OCI-LY7 (cell line): ENCODE results near the gene TAF1B.

Experiments used
- CTCF ChIP-seq: fragments of 200-600 bp; sonication (generic); conservative IDR thresholded peaks from 2 replicates; pipeline ENCODE4 v1.5.1; 2014; ENCODE audit warnings: mild to moderate bottlenecking, antibody characterized with exemption, low read length, moderate library complexity, mixed read lengths
- EZH2phosphoT487 ChIP-seq: fragments of 200-600 bp; sonication (generic); IDR thresholded peaks from 2 replicates; pipeline ENCODE4 v1.6.1; 2018; ENCODE audit warnings: low read depth, borderline replicate concordance, mild to moderate bottlenecking, mixed run types, antibody characterized with exemption, low read length, moderate library complexity, mixed read lengths

GRCh38 chr2:9844576-9844975, 1.3 kb downstream of the TAF1B start:
- TF ChIP-seq CTCF (no peak), EZH2phosphoT487 (no peak)
